ENCODE data around the gene SH3GL2. TPM values are rescaled to one million over a fixed set of nuclear protein-coding genes. Genes with fewer than 3 reads are reported as not detected.

Gene SH3GL2
- polyA plus RNA-seq, 1 donor from 2014 or later: not detected

- H3K9me3 Mint-ChIP-seq: peaks cover 0 to 6% (median 2%) of the 10 kb centered on the region in 3 donors
- no peak overlapping the region for H3K27ac Mint-ChIP-seq
- H3K36me3 Mint-ChIP-seq: no peaks in the 10 kb centered on the region
- H3K4me3 Mint-ChIP-seq: no peak overlapping the region
- H3K27me3 Mint-ChIP-seq: no peaks in the 10 kb centered on the region
- no peaks in the 10 kb centered on the region for H3K4me1 Mint-ChIP-seq
Observed at GRCh38 chr9:17816431-17817027, 237.7 kb downstream of the SH3GL2 start.

- Mint-ChIP-seq H3K4me1 (no peaks in the 10 kb centered on the region), H3K27ac (no peak overlapping the region), H3K36me3 (no peaks in the 10 kb centered on the region), H3K4me3 (no peak overlapping the region), H3K9me3 (peaks cover 0 to 15% (median 0%) of the 10 kb centered on the region in 3 donors), H3K27me3 (no peaks in the 10 kb centered on the region)
Observed at GRCh38 chr9:17824191-17824590, 245.3 kb downstream of the SH3GL2 start.

- Mint-ChIP-seq H3K4me1 (no peaks in the 10 kb centered on the region), H3K9me3 (peaks cover 0 to 15% (median 0%) of the 10 kb centered on the region in 3 donors), H3K27me3 (no peaks in the 10 kb centered on the region), H3K36me3 (no peaks in the 10 kb centered on the region), H3K27ac (no peak overlapping the region), H3K4me3 (no peak overlapping the region)
Observed at GRCh38 chr9:17824616-17825264, 245.9 kb downstream of the SH3GL2 start.

- no peak overlapping the region for H3K27ac Mint-ChIP-seq
- no peaks in the 10 kb centered on the region for H3K4me1 Mint-ChIP-seq
- H3K9me3 Mint-ChIP-seq: peaks cover 0 to 11% (median 0%) of the 10 kb centered on the region in 3 donors
- no peaks in the 10 kb centered on the region for H3K27me3 Mint-ChIP-seq
- H3K4me3 Mint-ChIP-seq: no peak overlapping the region
- H3K36me3 Mint-ChIP-seq: no peaks in the 10 kb centered on the region
Observed at GRCh38 chr9:17825265-17825659, 246.4 kb downstream of the SH3GL2 start.

- no peaks in the 10 kb centered on the region for H3K36me3 Mint-ChIP-seq
- no peaks in the 10 kb centered on the region for H3K27me3 Mint-ChIP-seq
- H3K4me1 Mint-ChIP-seq: no peaks in the 10 kb centered on the region
- peaks cover 0 to 9% (median 0%) of the 10 kb centered on the region in 3 donors for H3K9me3 Mint-ChIP-seq
- no peak overlapping the region for H3K27ac Mint-ChIP-seq
- H3K4me3 Mint-ChIP-seq: no peak overlapping the region
Observed at GRCh38 chr9:17829064-17829463, 250.2 kb downstream of the SH3GL2 start.

GRCh38 chr9:17829812-17830385 lies 251.0 kb downstream of the SH3GL2 start:
- no peaks in the 10 kb centered on the region for H3K27me3 Mint-ChIP-seq
- H3K27ac Mint-ChIP-seq: no peak overlapping the region
- peaks cover 0 to 9% (median 0%) of the 10 kb centered on the region in 3 donors for H3K9me3 Mint-ChIP-seq
- no peaks in the 10 kb centered on the region for H3K4me1 Mint-ChIP-seq
- H3K36me3 Mint-ChIP-seq: no peaks in the 10 kb centered on the region
- no peak overlapping the region for H3K4me3 Mint-ChIP-seq

- H3K27me3 Mint-ChIP-seq: no peaks in the 10 kb centered on the region
- H3K9me3 Mint-ChIP-seq: peaks cover 0 to 10% (median 0%) of the 10 kb centered on the region in 3 donors
Observed at GRCh38 chr9:17832812-17833211, 253.9 kb downstream of the SH3GL2 start.

GRCh38 chr9:17833846-17834245 lies 255.0 kb downstream of the SH3GL2 start:
- Mint-ChIP-seq H3K27ac (no peak overlapping the region), H3K27me3 (no peaks in the 10 kb centered on the region), H3K36me3 (no peaks in the 10 kb centered on the region), H3K4me3 (no peak overlapping the region), H3K4me1 (no peaks in the 10 kb centered on the region), H3K9me3 (peaks cover 0 to 10% (median 4%) of the 10 kb centered on the region in 3 donors)

More at GRCh38 chr9:17832812-17833211, 253.9 kb downstream of the SH3GL2 start:
- Mint-ChIP-seq H3K4me3 (no peak overlapping the region), H3K27ac (no peak overlapping the region), H3K36me3 (no peaks in the 10 kb centered on the region), H3K4me1 (no peaks in the 10 kb centered on the region)

GRCh38 chr9:17837965-17838364 lies 259.1 kb downstream of the SH3GL2 start:
- Mint-ChIP-seq H3K27me3 (no peaks in the 10 kb centered on the region), H3K27ac (no peak overlapping the region), H3K9me3 (peaks cover under 1 to 10% (median 4%) of the 10 kb centered on the region in 3 donors), H3K4me1 (no peaks in the 10 kb centered on the region), H3K4me3 (no peak overlapping the region), H3K36me3 (no peaks in the 10 kb centered on the region)

GRCh38 chr9:17839776-17840175 lies 260.9 kb downstream of the SH3GL2 start:
- no peaks in the 10 kb centered on the region for H3K27me3 Mint-ChIP-seq
- H3K9me3 Mint-ChIP-seq: peaks cover 4 to 18% (median 4%) of the 10 kb centered on the region in 3 donors

GRCh38 chr9:17843236-17843635 lies 264.4 kb downstream of the SH3GL2 start:
- Mint-ChIP-seq H3K4me1 (no peaks in the 10 kb centered on the region), H3K9me3 (peaks cover 4 to 13% (median 8%) of the 10 kb centered on the region in 3 donors), H3K4me3 (no peak overlapping the region), H3K27ac (no peak overlapping the region), H3K36me3 (peaks cover 3% of the 10 kb centered on the region), H3K27me3 (no peaks in the 10 kb centered on the region)

More at GRCh38 chr9:17839776-17840175, 260.9 kb downstream of the SH3GL2 start:
- Mint-ChIP-seq H3K36me3 (peaks cover 1% of the 10 kb centered on the region), H3K4me1 (no peaks in the 10 kb centered on the region), H3K27ac (no peak overlapping the region), H3K4me3 (no peak overlapping the region)

All from IgD-negative memory B cell (primary cell).